Astrocyte of the cerebellum (primary cell): ENCODE data around the gene TEAD2.

Experiments
- DNase-seq: peaks from one replicate; pipeline ENCODE4 v3.0.0-alpha.2; 2011; ENCODE audit warnings: low read depth
- H3K4me3 ChIP-seq: 2 replicates; pipeline ENCODE4 v1.5.1; 2011; ENCODE audit warnings: mild to moderate bottlenecking, low read depth, low read length, moderate library complexity
- in situ Hi-C: cut with HindIII; loops from 2 replicates; pipeline ENCODE4 v1.10.0; 2017; ENCODE audit warnings: low sequenced_read_pairs
- TF ChIP-seq, protein P1 (sequence below): IDR thresholded peaks from 2 replicates; pipeline ENCODE4 v1.5.1; 2012; ENCODE audit warnings: low read length, low read depth, moderate library complexity, mild to moderate bottlenecking; ENCODE audit errors: missing control alignments

The TEAD2 gene

DNA sequence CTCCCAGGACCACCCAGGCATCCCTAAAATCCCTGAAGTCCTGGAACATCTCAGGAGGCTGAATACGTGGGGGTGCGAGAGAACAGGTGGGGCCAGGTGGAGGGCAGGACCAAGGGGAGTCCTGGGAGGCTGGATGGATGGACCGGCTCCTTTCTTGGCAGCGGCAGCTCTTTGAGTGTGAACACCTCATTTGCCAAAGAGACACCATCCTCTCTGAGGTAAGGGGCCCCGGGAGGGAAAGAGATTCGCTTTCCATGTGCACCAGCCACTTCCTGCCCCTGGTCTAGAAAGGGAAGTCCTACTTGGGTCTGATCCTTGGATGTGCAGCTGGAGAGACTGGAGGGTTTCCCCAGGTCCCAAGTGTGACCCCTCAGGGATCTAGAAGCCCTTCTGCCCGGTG, 44.9 kb upstream of the TEAD2 start:
- no peak for DNase-seq
- in situ Hi-C loops: no loop called here
- TF ChIP-seq, protein P1, sequence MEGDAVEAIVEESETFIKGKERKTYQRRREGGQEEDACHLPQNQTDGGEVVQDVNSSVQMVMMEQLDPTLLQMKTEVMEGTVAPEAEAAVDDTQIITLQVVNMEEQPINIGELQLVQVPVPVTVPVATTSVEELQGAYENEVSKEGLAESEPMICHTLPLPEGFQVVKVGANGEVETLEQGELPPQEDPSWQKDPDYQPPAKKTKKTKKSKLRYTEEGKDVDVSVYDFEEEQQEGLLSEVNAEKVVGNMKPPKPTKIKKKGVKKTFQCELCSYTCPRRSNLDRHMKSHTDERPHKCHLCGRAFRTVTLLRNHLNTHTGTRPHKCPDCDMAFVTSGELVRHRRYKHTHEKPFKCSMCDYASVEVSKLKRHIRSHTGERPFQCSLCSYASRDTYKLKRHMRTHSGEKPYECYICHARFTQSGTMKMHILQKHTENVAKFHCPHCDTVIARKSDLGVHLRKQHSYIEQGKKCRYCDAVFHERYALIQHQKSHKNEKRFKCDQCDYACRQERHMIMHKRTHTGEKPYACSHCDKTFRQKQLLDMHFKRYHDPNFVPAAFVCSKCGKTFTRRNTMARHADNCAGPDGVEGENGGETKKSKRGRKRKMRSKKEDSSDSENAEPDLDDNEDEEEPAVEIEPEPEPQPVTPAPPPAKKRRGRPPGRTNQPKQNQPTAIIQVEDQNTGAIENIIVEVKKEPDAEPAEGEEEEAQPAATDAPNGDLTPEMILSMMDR: no peak
- no peak overlapping the region for H3K4me3 ChIP-seq

DNA sequence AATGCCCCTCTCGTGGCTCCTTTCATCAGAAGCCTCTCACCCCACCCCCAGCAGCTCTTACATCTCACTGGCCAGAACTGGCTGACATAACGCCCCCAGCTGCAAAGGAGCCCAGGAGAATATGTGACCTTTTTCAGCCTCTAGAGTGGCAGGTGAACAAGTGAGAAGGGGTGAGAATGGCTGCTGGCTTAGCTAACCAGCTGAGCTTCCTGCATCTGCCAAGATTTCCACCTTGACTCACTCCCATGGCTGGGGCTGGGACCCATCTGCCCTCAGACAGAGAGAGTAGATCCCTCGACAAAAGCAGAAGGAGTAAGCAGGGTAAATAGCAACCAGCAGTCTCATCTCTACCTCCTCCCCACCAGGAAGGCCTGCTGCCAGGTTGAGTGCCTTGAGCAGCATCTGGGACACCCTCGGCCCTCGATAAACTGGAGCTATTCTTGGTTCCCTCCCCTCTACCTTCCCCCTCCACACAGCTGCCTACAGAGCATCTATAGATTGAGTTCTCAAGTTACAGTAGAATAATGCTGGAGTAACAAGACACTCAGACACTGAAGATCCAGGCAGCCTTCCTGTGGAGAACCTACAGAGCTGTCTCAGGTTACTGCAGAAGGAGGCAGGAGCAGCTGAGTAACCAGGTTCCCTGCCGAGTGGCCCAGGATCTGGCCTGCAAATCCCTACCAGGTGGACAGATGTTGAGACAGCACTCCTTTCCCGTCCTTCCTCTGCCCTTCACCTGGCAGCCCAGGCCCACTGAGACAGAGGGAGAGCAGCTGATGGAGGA, 41.4 kb upstream of the TEAD2 start:
- peak; percentile 26 for DNase-seq
- in situ Hi-C loops: no loop called here
- no peak overlapping the region for H3K4me3 ChIP-seq
- TF ChIP-seq, protein P1: no peak

DNA sequence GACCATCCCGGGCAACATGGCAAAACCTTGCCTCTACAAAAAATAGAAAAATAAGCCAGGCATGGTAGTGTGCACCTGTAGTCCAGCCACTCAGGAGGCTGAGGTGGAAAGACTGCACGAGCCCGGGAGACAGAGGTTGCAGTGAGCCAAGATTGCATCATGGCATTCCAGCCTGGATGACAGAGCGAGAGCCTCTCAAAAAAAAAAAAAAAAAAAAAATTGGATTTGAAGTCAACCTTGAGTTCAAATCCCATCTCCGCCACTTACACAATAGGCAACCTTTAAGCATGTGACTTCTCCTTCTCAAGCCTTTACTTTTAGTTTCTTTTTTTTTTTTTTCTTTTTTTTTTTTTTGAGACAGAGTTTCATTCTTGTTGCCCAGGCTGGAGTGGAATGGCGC, 37.8 kb upstream of the TEAD2 start:
- in situ Hi-C loops: no loop called here
- H3K4me3 ChIP-seq: no peak overlapping the region
- DNase-seq: no peak
- TF ChIP-seq, protein P1: no peak

DNA sequence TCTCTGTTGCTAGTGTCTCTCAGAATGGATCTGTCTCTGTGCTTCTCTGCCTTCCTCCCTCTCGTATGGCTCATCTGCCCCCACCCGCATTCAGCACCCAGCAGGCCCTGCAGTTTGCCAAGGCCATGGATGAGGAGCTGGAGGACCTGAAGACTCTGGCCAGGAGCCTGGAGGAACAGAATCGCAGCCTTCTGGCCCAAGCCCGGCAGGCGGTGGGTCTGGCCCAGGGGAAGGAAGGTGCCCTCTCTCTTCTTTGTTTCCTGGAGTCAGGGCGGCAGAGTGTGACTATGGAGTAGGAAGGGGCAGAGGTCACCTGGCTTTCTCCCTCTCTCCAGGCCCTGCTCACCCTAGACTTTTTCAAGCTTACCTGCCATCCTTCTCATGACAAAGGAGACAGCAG, 36.7 kb upstream of the TEAD2 start:
- in situ Hi-C loops: no loop called here
- TF ChIP-seq, protein P1: no peak
- H3K4me3 ChIP-seq: no peak overlapping the region
- DNase-seq: no peak

DNA sequence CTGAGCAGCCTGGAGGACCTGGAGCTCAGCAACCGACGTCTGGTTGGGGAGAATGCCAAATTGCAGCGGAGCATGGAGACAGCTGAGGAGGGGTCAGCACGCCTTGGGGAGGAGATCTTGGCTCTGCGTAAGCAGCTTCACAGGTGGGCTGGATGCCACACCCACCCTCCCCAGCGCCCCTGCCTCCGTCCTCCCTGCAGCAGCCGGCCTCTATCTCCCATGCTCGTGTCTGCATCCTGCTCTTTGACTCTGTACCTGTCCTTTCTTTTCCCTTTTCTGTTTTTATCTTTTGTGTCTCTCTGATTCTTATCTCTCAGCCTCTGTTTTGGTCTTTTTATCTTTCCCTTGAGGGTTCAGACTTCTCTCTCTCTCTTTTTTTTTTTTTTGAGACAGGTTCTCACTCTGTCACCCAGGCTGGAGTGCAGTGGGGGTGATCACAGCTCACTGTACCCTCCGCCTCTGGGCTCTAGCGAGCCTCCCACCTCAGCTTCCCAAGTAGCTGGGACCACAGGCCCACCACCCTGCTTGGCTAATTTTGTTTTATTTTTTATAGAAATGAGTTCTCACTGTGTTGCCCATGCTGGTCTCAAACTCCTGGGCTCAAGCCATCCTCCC, 35.9 kb upstream of the TEAD2 start:
- in situ Hi-C loops: no loop called here
- TF ChIP-seq, protein P1: no peak
- H3K4me3 ChIP-seq: no peak overlapping the region
- no peak for DNase-seq

DNA sequence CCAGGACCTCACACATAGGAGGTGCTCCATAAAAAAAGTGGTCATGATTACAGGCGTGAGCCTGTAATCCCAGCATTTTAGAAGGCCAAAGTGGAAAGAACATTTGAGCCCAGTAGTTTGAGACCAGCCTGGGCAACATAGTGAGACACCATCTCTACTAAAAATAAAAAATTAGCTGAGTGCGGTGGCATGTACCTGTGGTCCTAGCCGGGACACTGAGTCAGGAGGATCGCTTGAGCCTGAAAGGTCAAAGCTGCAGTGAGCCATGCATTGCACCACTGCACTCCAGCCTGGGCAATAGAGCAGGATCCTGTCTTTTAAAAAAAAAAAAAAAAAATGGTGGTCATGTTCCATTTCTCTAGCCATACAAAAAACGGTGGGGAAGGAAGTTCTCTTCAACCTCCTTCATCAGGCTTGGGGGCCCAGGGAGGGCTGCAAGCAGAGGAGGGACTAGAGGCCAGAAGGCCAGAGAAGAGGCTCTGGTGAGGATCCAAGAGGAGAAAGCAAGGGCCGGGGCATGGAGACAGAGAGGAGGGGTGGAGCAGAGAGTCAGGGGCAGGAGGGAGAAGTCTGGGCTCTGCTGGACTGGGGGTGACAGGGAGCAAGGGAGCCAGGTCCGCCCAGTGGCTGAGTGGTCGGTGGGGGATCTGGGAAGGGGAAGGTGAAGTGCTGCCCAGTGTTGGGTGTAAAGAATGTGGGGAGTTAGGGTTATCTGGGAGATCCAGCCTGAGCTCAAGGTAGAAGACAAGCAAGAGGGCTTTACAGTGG, 34.7 kb upstream of the TEAD2 start:
- no peak for DNase-seq
- TF ChIP-seq, protein P1: no peak
- in situ Hi-C loops: no loop called here
- H3K4me3 ChIP-seq: no peak overlapping the region
